ENCODE data around the gene CREB3L4. TPM values are rescaled to one million over a fixed set of nuclear protein-coding genes. Genes with fewer than 3 reads are reported as not detected.
A peak's percentile ranks its signal among the peaks of the same experiment; 100 is the strongest.

Gene CREB3L4
- total and polyA plus RNA-seq, 2 of the 13 experiments (the other 11 are each of a cell fraction or from before 2014, with no cell fraction given) = 9.9 to 18.7 TPM

DNA sequence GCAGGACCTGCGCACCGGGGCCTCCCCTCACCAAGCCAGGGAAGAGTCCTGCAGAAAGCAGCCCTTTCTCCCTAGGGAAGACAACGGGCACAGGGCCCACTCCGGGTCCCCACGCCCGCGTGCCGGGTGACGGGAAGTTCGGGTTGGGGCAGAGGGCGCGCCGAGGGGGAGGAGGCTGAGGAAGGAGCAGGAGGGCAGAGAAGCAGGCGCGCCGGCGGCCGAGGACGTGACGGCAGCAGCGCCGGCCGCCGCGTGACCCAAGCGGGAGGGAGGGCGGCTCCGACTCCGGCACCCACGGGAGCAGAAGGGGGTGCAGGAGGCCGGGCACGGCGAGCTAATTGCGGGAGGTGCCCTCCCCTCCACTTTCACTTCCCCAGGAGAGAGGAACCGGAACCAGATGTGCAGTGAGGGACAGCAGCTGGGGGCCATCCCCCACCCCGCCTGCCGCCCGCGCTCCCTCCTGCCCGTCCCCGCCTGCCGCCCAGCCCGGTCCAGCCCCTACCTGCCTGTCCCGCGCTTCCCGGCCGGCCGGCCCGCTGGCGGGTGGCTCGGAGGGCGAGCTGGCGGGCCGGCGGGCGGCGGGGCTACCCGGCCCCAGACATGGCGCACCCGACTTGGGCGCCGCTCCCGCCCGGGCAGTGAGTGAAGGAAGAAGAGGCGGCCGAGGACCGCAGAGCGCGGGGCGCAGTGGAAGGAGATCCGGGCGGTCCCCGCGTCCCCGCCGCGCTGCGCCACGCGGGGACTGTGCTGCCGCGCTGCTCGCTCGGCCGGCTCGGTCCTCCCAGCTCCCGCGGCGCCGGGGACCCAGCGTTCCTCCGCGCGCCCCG, 21.7 kb upstream of the CREB3L4 start (continued):
- TF ChIP-seq SOX6 (IDR thresholded peaks at IDR 0.05) = no peak
- peak; percentile 37 for TF ChIP-seq SOX6 (CRISPR knock-in tag; IDR thresholded peaks at IDR 0.05)
- 0 out of 2 replicates have a peak, but pooled peaks have one; percentile 42 for TF ChIP-seq ZNF138 (CRISPR knock-in tag; IDR thresholded peaks at IDR 0.05; ENCODE audit: low read depth)
- TF ChIP-seq SAP130 (CRISPR knock-in tag; IDR thresholded peaks at IDR 0.05; ENCODE audit: low read depth) = peak; percentile 59
- TF ChIP-seq, protein P1, sequence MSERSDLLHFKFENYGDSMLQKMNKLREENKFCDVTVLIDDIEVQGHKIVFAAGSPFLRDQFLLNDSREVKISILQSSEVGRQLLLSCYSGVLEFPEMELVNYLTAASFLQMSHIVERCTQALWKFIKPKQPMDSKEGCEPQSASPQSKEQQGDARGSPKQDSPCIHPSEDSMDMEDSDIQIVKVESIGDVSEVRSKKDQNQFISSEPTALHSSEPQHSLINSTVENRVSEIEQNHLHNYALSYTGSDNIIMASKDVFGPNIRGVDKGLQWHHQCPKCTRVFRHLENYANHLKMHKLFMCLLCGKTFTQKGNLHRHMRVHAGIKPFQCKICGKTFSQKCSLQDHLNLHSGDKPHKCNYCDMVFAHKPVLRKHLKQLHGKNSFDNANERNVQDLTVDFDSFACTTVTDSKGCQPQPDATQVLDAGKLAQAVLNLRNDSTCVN (CRISPR knock-in tag; IDR thresholded peaks at IDR 0.05; ENCODE audit: borderline replicate concordance) = peak; percentile 46; the same call in 1 of the 2 replicates
- TF ChIP-seq KLF13 (CRISPR knock-in tag; IDR thresholded peaks at IDR 0.05) = 0 out of 2 replicates have a peak, but pooled peaks have one; percentile 32
- TF ChIP-seq, protein P2, sequence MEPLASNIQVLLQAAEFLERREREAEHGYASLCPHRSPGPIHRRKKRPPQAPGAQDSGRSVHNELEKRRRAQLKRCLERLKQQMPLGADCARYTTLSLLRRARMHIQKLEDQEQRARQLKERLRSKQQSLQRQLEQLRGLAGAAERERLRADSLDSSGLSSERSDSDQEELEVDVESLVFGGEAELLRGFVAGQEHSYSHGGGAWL (CRISPR knock-in tag; IDR thresholded peaks at IDR 0.05) = no peak
- 0 out of 2 replicates have a peak, but pooled peaks have one; percentile 41 for TF ChIP-seq HES4 (CRISPR knock-in tag; IDR thresholded peaks at IDR 0.05; ENCODE audit: borderline replicate concordance)
- TF ChIP-seq MIER3 (CRISPR knock-in tag; IDR thresholded peaks at IDR 0.05; ENCODE audit: borderline replicate concordance) = 0 out of 2 replicates have a peak, but pooled peaks have one; percentile 44
- TF ChIP-seq MEIS2 (CRISPR knock-in tag; IDR thresholded peaks at IDR 0.05) = 0 out of 2 replicates have a peak, but pooled peaks have one; percentile 22
- TF ChIP-seq, protein P3, sequence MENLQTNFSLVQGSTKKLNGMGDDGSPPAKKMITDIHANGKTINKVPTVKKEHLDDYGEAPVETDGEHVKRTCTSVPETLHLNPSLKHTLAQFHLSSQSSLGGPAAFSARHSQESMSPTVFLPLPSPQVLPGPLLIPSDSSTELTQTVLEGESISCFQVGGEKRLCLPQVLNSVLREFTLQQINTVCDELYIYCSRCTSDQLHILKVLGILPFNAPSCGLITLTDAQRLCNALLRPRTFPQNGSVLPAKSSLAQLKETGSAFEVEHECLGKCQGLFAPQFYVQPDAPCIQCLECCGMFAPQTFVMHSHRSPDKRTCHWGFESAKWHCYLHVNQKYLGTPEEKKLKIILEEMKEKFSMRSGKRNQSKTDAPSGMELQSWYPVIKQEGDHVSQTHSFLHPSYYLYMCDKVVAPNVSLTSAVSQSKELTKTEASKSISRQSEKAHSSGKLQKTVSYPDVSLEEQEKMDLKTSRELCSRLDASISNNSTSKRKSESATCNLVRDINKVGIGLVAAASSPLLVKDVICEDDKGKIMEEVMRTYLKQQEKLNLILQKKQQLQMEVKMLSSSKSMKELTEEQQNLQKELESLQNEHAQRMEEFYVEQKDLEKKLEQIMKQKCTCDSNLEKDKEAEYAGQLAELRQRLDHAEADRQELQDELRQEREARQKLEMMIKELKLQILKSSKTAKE (CRISPR knock-in tag; IDR thresholded peaks at IDR 0.05; ENCODE audit: borderline replicate concordance) = peak; percentile 69
- peak; percentile 17; the same call in 1 of the 2 replicates for TF ChIP-seq ERF (CRISPR knock-in tag; IDR thresholded peaks at IDR 0.05)
- TF ChIP-seq RARA (CRISPR knock-in tag; IDR thresholded peaks at IDR 0.05) = peak; percentile 27; the same call in 1 of the 2 replicates
- TF ChIP-seq, protein P4, sequence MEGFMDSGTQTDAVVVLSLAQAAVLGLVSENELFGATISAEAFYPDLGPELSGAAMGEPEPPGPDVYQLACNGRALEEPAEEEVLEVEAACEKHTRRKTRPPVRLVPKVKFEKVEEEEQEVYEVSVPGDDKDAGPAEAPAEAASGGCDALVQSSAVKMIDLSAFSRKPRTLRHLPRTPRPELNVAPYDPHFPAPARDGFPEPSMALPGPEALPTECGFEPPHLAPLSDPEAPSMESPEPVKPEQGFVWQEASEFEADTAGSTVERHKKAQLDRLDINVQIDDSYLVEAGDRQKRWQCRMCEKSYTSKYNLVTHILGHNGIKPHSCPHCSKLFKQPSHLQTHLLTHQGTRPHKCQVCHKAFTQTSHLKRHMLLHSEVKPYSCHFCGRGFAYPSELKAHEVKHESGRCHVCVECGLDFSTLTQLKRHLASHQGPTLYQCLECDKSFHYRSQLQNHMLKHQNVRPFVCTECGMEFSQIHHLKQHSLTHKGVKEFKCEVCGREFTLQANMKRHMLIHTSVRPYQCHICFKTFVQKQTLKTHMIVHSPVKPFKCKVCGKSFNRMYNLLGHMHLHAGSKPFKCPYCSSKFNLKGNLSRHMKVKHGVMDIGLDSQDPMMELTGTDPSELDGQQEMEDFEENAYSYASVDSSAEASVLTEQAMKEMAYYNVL (CRISPR knock-in tag; IDR thresholded peaks at IDR 0.05; ENCODE audit: borderline replicate concordance) = peak; percentile 55; the same call in 1 of the 2 replicates
- TF ChIP-seq, protein P5, sequence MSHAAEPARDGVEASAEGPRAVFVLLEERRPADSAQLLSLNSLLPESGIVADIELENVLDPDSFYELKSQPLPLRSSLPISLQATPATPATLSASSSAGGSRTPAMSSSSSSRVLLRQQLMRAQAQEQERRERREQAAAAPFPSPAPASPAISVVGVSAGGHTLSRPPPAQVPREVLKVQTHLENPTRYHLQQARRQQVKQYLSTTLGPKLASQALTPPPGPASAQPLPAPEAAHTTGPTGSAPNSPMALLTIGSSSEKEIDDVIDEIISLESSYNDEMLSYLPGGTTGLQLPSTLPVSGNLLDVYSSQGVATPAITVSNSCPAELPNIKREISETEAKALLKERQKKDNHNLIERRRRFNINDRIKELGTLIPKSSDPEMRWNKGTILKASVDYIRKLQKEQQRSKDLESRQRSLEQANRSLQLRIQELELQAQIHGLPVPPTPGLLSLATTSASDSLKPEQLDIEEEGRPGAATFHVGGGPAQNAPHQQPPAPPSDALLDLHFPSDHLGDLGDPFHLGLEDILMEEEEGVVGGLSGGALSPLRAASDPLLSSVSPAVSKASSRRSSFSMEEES (CRISPR knock-in tag; IDR thresholded peaks at IDR 0.05) = peak; percentile 63
- 0 out of 2 replicates have a peak, but pooled peaks have one; percentile 1 for TF ChIP-seq YEATS4 (CRISPR knock-in tag; IDR thresholded peaks at IDR 0.05; ENCODE audit: borderline replicate concordance)
- TF ChIP-seq, protein P6, sequence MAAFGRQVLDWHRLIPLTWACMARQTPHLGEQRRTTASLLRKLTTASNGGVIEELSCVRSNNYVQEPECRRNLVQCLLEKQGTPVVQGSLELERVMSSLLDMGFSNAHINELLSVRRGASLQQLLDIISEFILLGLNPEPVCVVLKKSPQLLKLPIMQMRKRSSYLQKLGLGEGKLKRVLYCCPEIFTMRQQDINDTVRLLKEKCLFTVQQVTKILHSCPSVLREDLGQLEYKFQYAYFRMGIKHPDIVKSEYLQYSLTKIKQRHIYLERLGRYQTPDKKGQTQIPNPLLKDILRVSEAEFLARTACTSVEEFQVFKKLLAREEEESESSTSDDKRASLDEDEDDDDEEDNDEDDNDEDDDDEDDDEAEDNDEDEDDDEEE (CRISPR knock-in tag; IDR thresholded peaks at IDR 0.05) = 0 out of 2 replicates have a peak, but pooled peaks have one; percentile 31
- peak; percentile 8; the same call in 1 of the 2 replicates for TF ChIP-seq ARNT2 (CRISPR knock-in tag; IDR thresholded peaks at IDR 0.05; ENCODE audit: low read depth)
- 0 out of 2 replicates have a peak, but pooled peaks have one; percentile 14 for TF ChIP-seq HOXA5 (CRISPR knock-in tag; IDR thresholded peaks at IDR 0.05)
- TF ChIP-seq HNRNPL (IDR thresholded peaks at IDR 0.05; ENCODE audit: low read depth, low read length) = 0 out of 2 replicates have a peak, but pooled peaks have one; percentile 66

Data from HepG2 (cell line).